Urothelium cell line (cell line): ENCODE results near the gene GCH1.
A peak's percentile ranks its signal among the peaks of the same experiment; 100 is the strongest.

Source experiments
- DNase-seq: peaks from one replicate; pipeline ENCODE4 v3.0.0; 2011; ENCODE audit warnings: low spot score, mixed read lengths
- FAIRE-seq: peaks from 2 replicates; lab custom pipeline; 2011; peaks lifted over from hg19 to GRCh38; lab: Jason Lieb, UNC

Gene GCH1

GRCh38 chr14:54829486-54830224 lies 73.0 kb downstream of the GCH1 start:
- FAIRE-seq = no peak
- no peak for DNase-seq

- no peak for FAIRE-seq
- DNase-seq = no peak
Measured at GRCh38 chr14:54828037-54828436, 74.6 kb downstream of the GCH1 start.

GRCh38 chr14:54823757-54824549 lies 78.7 kb downstream of the GCH1 start:
- FAIRE-seq (no peak), DNase-seq (no peak)

GRCh38 chr14:54822685-54823084 lies 79.9 kb downstream of the GCH1 start:
- DNase-seq (no peak), FAIRE-seq (no peak)

GRCh38 chr14:54818201-54819133 lies 84.2 kb downstream of the GCH1 start:
- FAIRE-seq (peak; percentile 80), DNase-seq (peak; percentile 76)

- FAIRE-seq = no peak
- no peak for DNase-seq
Measured at GRCh38 chr14:54817506-54817905, 85.1 kb downstream of the GCH1 start.

- FAIRE-seq (peak; percentile 40), DNase-seq (no peak)
Measured at GRCh38 chr14:54816450-54816849, 86.2 kb downstream of the GCH1 start.

GRCh38 chr14:54815515-54815914 lies 87.1 kb downstream of the GCH1 start:
- no peak for FAIRE-seq

GRCh38 chr14:54815016-54815415 lies 87.6 kb downstream of the GCH1 start:
- FAIRE-seq (no peak), DNase-seq (no peak)

More at GRCh38 chr14:54815515-54815914, 87.1 kb downstream of the GCH1 start:
- DNase-seq = no peak

- peak; percentile 63 for DNase-seq
- FAIRE-seq = no peak
Measured at GRCh38 chr14:54814076-54814475, 88.5 kb downstream of the GCH1 start.

- no peak for FAIRE-seq
- DNase-seq = no peak
Measured at GRCh38 chr14:54813081-54813480, 89.5 kb downstream of the GCH1 start.

- no peak for FAIRE-seq
- no peak for DNase-seq
Measured at GRCh38 chr14:54812617-54813016, 90.0 kb downstream of the GCH1 start.

- FAIRE-seq = no peak
Measured at GRCh38 chr14:54809767-54810166, 92.9 kb downstream of the GCH1 start.

GRCh38 chr14:54808326-54809161 lies 94.1 kb downstream of the GCH1 start:
- FAIRE-seq (no peak), DNase-seq (no peak)

More at GRCh38 chr14:54809767-54810166, 92.9 kb downstream of the GCH1 start:
- no peak for DNase-seq

GRCh38 chr14:54807881-54808280 lies 94.7 kb downstream of the GCH1 start:
- FAIRE-seq = no peak
- no peak for DNase-seq

GRCh38 chr14:54807428-54807827 lies 95.2 kb downstream of the GCH1 start:
- FAIRE-seq = no peak
- DNase-seq = no peak

GRCh38 chr14:54806616-54807015 lies 96.0 kb downstream of the GCH1 start:
- DNase-seq (no peak), FAIRE-seq (no peak)

- DNase-seq (peak; percentile 93), FAIRE-seq (peak; percentile 55)
Measured at GRCh38 chr14:54805445-54806322, 96.9 kb downstream of the GCH1 start.

GRCh38 chr14:54805070-54805444 lies 97.6 kb downstream of the GCH1 start:
- FAIRE-seq = no peak
- DNase-seq = no peak
